Measurements from ENCODE around the gene PFKL.

PFKL gene

GRCh38 chr21:44260791-44261631, 38.8 kb upstream of the PFKL start:
- TF ChIP-seq, protein P1, sequence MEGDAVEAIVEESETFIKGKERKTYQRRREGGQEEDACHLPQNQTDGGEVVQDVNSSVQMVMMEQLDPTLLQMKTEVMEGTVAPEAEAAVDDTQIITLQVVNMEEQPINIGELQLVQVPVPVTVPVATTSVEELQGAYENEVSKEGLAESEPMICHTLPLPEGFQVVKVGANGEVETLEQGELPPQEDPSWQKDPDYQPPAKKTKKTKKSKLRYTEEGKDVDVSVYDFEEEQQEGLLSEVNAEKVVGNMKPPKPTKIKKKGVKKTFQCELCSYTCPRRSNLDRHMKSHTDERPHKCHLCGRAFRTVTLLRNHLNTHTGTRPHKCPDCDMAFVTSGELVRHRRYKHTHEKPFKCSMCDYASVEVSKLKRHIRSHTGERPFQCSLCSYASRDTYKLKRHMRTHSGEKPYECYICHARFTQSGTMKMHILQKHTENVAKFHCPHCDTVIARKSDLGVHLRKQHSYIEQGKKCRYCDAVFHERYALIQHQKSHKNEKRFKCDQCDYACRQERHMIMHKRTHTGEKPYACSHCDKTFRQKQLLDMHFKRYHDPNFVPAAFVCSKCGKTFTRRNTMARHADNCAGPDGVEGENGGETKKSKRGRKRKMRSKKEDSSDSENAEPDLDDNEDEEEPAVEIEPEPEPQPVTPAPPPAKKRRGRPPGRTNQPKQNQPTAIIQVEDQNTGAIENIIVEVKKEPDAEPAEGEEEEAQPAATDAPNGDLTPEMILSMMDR (IDR thresholded peaks at IDR 0.05; ENCODE audit: control insufficient read depth, extremely low read depth, insufficient read depth): no peak
- no peak for DNase-seq (ENCODE audit: low read depth)
- H3K4me3 ChIP-seq (ENCODE audit: low read depth, low read length): no peak overlapping the region

DNA sequence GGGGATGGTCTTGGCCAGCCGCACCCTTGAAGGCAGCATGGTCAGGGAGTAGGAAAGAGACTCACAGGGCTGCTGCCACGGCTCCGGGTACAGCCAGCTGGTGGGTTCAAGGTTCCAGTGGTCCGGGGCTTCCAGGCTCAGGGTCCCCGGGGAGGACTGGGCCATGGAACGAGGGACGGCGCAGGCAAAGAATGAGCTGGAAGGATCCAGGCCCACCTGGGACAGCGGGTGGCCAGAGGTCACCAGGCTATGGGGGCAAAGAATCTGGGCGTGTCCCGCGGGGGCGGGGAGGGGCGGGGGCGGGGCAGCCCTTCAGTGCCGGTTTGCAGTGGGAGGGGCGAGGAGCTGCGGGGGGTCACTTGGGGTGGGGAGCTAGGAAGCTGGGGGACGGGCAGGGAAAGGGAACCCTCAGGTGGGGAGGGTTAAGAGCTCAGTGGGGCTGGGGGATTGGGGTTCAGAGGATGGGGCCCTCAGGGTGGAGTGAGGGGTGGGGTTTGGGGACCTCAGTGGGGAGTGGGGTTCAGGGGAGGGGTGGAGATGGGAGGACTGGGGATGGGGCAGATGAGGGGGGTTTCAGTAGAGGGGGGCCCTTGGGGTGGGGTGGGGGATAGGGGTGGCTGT, 38.1 kb upstream of the PFKL start, which contains the start of gene DNMT3L:
TSS of gene DNMT3L (minus strand) at position 223 of the 621 bp plus-strand sequence. CDS start 638 bp downstream, outside the sequence.
- no peak for DNase-seq (ENCODE audit: low read depth)
- TF ChIP-seq, protein P1 (IDR thresholded peaks at IDR 0.05; ENCODE audit: control insufficient read depth, extremely low read depth, insufficient read depth): no peak
- H3K4me3 ChIP-seq (ENCODE audit: low read depth, low read length): no peak within 1 kb of the TSS

- TF ChIP-seq, protein P1 (IDR thresholded peaks at IDR 0.05; ENCODE audit: control insufficient read depth, extremely low read depth, insufficient read depth): no peak
- no peak overlapping the region for H3K4me3 ChIP-seq (ENCODE audit: low read depth, low read length)
- DNase-seq (ENCODE audit: low read depth): no peak
Measured at GRCh38 chr21:44262338-44263056, 37.4 kb upstream of the PFKL start.

GRCh38 chr21:44263221-44263760, 36.6 kb upstream of the PFKL start:
- TF ChIP-seq, protein P1 (IDR thresholded peaks at IDR 0.05; ENCODE audit: control insufficient read depth, extremely low read depth, insufficient read depth): no peak
- no peak for DNase-seq (ENCODE audit: low read depth)
- no peak overlapping the region for H3K4me3 ChIP-seq (ENCODE audit: low read depth, low read length)

- TF ChIP-seq, protein P1 (IDR thresholded peaks at IDR 0.05; ENCODE audit: control insufficient read depth, extremely low read depth, insufficient read depth): no peak
- DNase-seq (ENCODE audit: low read depth): no peak
- no peak overlapping the region for H3K4me3 ChIP-seq (ENCODE audit: low read depth, low read length)
Measured at GRCh38 chr21:44263768-44264167, 36.1 kb upstream of the PFKL start.

DNA sequence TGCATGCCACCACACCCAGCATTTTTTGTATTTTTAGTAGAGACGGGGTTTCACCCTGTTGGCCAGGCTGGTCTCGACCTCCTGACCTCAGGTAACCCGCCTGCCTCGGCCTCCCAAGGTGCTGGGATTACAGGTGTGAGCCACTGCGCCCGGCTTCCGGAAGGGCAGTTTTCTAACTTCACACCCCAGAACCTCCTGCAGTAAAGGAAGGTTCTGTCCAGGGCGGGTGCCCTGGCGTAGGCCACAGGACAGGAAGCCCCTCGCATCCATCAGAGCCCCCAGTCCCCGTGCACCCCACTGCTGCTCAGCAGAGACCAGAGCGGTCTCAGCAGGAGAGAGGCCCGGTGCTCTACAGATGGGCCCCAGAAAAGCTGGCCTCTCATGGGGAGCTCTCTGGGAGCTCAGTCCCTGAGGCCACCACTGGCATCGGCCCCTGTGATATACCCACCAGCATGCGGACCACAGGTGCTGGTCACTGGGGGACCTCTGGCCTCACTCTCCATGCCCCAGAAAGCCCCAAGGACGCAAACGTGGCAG, 34.1 kb upstream of the PFKL start:
- H3K4me3 ChIP-seq (ENCODE audit: low read depth, low read length): no peak overlapping the region
- no peak for DNase-seq (ENCODE audit: low read depth)
- TF ChIP-seq, protein P1 (IDR thresholded peaks at IDR 0.05; ENCODE audit: control insufficient read depth, extremely low read depth, insufficient read depth): no peak
